Mucosa of descending colon (tissue), 3 donors: ENCODE measurements around the gene LYPD6B. TPM values are rescaled to one million over a fixed set of nuclear protein-coding genes. Genes with fewer than 3 reads are reported as not detected.

ENCODE experiments used
- ATAC-seq: fragments of 200-7000 bp; cut with Tn5 transposase; one replicate; pipeline ENCODE4 v1.9.1; 2020; ENCODE audit warnings: mild to moderate bottlenecking, moderate library complexity
- DNase-seq, 3 donors: peaks; one replicate each; pipeline ENCODE4 v3.0.0-alpha.2; 2020
- H3K36me3 ChIP-seq: fragments of 200-600 bp; one replicate; pipeline ENCODE4 v1.8.0; 2021; ENCODE audit warnings: low read depth, mild to moderate bottlenecking
- H3K4me1 ChIP-seq: fragments of 200-600 bp; one replicate; pipeline ENCODE4 v1.8.0; 2021; ENCODE audit warnings: low read depth, mild to moderate bottlenecking
- H3K4me3 ChIP-seq: fragments of 200-600 bp; one replicate; pipeline ENCODE4 v1.8.0; 2021; ENCODE audit warnings: mild to moderate bottlenecking
- H3K9me3 ChIP-seq: fragments of 200-600 bp; one replicate; pipeline ENCODE4 v1.8.0; 2021; ENCODE audit warnings: mild to moderate bottlenecking
- CTCF ChIP-seq: fragments of 200-600 bp; IDR thresholded peaks from one replicate; pipeline ENCODE4 v1.8.0; 2022; ENCODE audit warnings: antibody characterized with exemption, mild to moderate bottlenecking
- intact Hi-C, 2 donors: fragments of 100-400 bp; cut with DNase I in 1 of 2; cut with micrococcal nuclease in 1 of 2; formaldehyde crosslinking; loops; one replicate each; pipeline versions ENCODE4 v1.11.0 to v1.11.1; 2022; cut with DNase I, micrococcal nuclease
- total RNA-seq, 3 donors: library from RNA; stranded (reverse); fragmentation: NEBNext Ultra II Directional in 2 of 3; extraction: Animal tissue kit (Norgen Biotek cat#: 25700) in 2 of 3; gene quantifications; one replicate each; pipeline versions ENCODE4 v1.2.1 to v1.2.4, GENCODE V29; 2021 to 2023
- donor health status: DM: no; HTN: no; CAD: no; lungs with moderate emphysema.
- donor health status: DM: no; HTN: no; CAD: no.
- donor health status: DM: no; HTN: yes; CAD: no.

The LYPD6B gene
- total RNA-seq, 3 donors from 2014 or later = 0.28 to 1.7 (median 1.1) TPM

- ATAC-seq (no peak), DNase-seq (no peak)
- H3K9me3 ChIP-seq = no peaks in the 10 kb centered on the region
- H3K4me3 ChIP-seq = no peak overlapping the region
- intact Hi-C loops = no loop called here
- TF ChIP-seq CTCF = no peak
- H3K4me1 ChIP-seq = peaks cover 9% of the 10 kb centered on the region
- H3K36me3 ChIP-seq = no peaks in the 10 kb centered on the region
These were observed 30.7 kb downstream of the LYPD6B start for GRCh38 chr2:149068996-149069888.

GRCh38 chr2:149070681-149071320 lies 32.3 kb downstream of the LYPD6B start:
- H3K36me3 ChIP-seq = no peaks in the 10 kb centered on the region
- H3K4me3 ChIP-seq = no peak overlapping the region
- TF ChIP-seq CTCF = no peak
- no peaks in the 10 kb centered on the region for H3K9me3 ChIP-seq
- DNase-seq (no peak), ATAC-seq (no peak)
- H3K4me1 ChIP-seq = no peaks in the 10 kb centered on the region
- intact Hi-C loops = no loop called here

- intact Hi-C loops = no loop called here
- DNase-seq (peak in 1 of 3 donors; percentile 41), ATAC-seq (peak; percentile 70)
- Histone ChIP-seq H3K36me3 (no peaks in the 10 kb centered on the region), H3K9me3 (no peaks in the 10 kb centered on the region), H3K4me1 (no peaks in the 10 kb centered on the region), H3K4me3 (no peak overlapping the region)
- TF ChIP-seq CTCF = no peak
These were observed 36.6 kb downstream of the LYPD6B start for GRCh38 chr2:149075105-149075504.

- Histone ChIP-seq H3K36me3 (no peaks in the 10 kb centered on the region), H3K4me1 (no peaks in the 10 kb centered on the region), H3K9me3 (no peaks in the 10 kb centered on the region), H3K4me3 (no peak overlapping the region)
- intact Hi-C loops = no loop called here
- TF ChIP-seq CTCF = no peak
- no peak for DNase-seq
- no peak for ATAC-seq
These were observed 37.4 kb downstream of the LYPD6B start for GRCh38 chr2:149075853-149076252.

- intact Hi-C loops = no loop called here
- no peak overlapping the region for H3K4me3 ChIP-seq
- no peak for ATAC-seq
These were observed 38.4 kb downstream of the LYPD6B start for GRCh38 chr2:149076863-149077412.

More at GRCh38 chr2:149076863-149077412, 38.4 kb downstream of the LYPD6B start:
- Histone ChIP-seq H3K9me3 (no peaks in the 10 kb centered on the region), H3K36me3 (no peaks in the 10 kb centered on the region), H3K4me1 (no peaks in the 10 kb centered on the region)
- TF ChIP-seq CTCF = no peak
- no peak for DNase-seq
